ENCODE data around the gene MBNL1.
"Not testable (repeated sequence)": the region's sequence is repeated elsewhere in the genome, so short reads cannot be mapped to it uniquely, and the experiment has no call there.

Gene MBNL1

GRCh38 chr3:152328841-152329240, 60.1 kb downstream of the MBNL1 start:
- DNase-seq, result peak; percentile 55
- in situ Hi-C loops (cut with HindIII; ENCODE audit: low pct_ligation_motif_present, low pct_unique_long_range_greater_than_20kb, low sequenced_read_pairs), result no loop called here

GRCh38 chr3:152330559-152330958, 61.8 kb downstream of the MBNL1 start:
- no peak for DNase-seq
- in situ Hi-C loops (cut with HindIII; ENCODE audit: low pct_ligation_motif_present, low pct_unique_long_range_greater_than_20kb, low sequenced_read_pairs), result no loop called here

GRCh38 chr3:152331018-152331541, 62.4 kb downstream of the MBNL1 start:
- in situ Hi-C loops (cut with HindIII; ENCODE audit: low pct_ligation_motif_present, low pct_unique_long_range_greater_than_20kb, low sequenced_read_pairs), result no loop called here
- peak; percentile 19 for DNase-seq

- in situ Hi-C loops (cut with HindIII; ENCODE audit: low pct_ligation_motif_present, low pct_unique_long_range_greater_than_20kb, low sequenced_read_pairs), result no loop called here
- no peak for DNase-seq
These were observed 63.3 kb downstream of the MBNL1 start for GRCh38 chr3:152331998-152332397.

- no peak for DNase-seq
- in situ Hi-C loops (cut with HindIII; ENCODE audit: low pct_ligation_motif_present, low pct_unique_long_range_greater_than_20kb, low sequenced_read_pairs), result no loop called here
These were observed 65.2 kb downstream of the MBNL1 start for GRCh38 chr3:152333928-152334327.

GRCh38 chr3:152334761-152335160, 66.0 kb downstream of the MBNL1 start:
- no peak for DNase-seq
- in situ Hi-C loops (cut with HindIII; ENCODE audit: low pct_ligation_motif_present, low pct_unique_long_range_greater_than_20kb, low sequenced_read_pairs), result no loop called here

- no peak for DNase-seq
- in situ Hi-C loops (cut with HindIII; ENCODE audit: low pct_ligation_motif_present, low pct_unique_long_range_greater_than_20kb, low sequenced_read_pairs), result no loop called here
These were observed 66.5 kb downstream of the MBNL1 start for GRCh38 chr3:152335273-152335672.

GRCh38 chr3:152337337-152337736, 68.6 kb downstream of the MBNL1 start:
- DNase-seq; in situ Hi-C loops (cut with HindIII; ENCODE audit: low pct_ligation_motif_present, low pct_unique_long_range_greater_than_20kb, low sequenced_read_pairs): not testable (repeated sequence)

GRCh38 chr3:152338159-152338720, 69.5 kb downstream of the MBNL1 start:
- in situ Hi-C loops (cut with HindIII; ENCODE audit: low pct_ligation_motif_present, low pct_unique_long_range_greater_than_20kb, low sequenced_read_pairs), result no loop called here
- DNase-seq, result no peak

GRCh38 chr3:152339881-152340505, 71.3 kb downstream of the MBNL1 start:
- no peak for DNase-seq
- in situ Hi-C loops (cut with HindIII; ENCODE audit: low pct_ligation_motif_present, low pct_unique_long_range_greater_than_20kb, low sequenced_read_pairs), result no loop called here

- DNase-seq, result no peak
- in situ Hi-C loops (cut with HindIII; ENCODE audit: low pct_ligation_motif_present, low pct_unique_long_range_greater_than_20kb, low sequenced_read_pairs), result no loop called here
These were observed 76.5 kb downstream of the MBNL1 start for GRCh38 chr3:152345233-152345632.

GRCh38 chr3:152346058-152346457, 77.3 kb downstream of the MBNL1 start:
- in situ Hi-C loops (cut with HindIII; ENCODE audit: low pct_ligation_motif_present, low pct_unique_long_range_greater_than_20kb, low sequenced_read_pairs), result no loop called here
- no peak for DNase-seq

- in situ Hi-C loops (cut with HindIII; ENCODE audit: low pct_ligation_motif_present, low pct_unique_long_range_greater_than_20kb, low sequenced_read_pairs), result no loop called here
- DNase-seq, result no peak
These were observed 78.0 kb downstream of the MBNL1 start for GRCh38 chr3:152346740-152347139.

- DNase-seq, result no peak
- in situ Hi-C loops (cut with HindIII; ENCODE audit: low pct_ligation_motif_present, low pct_unique_long_range_greater_than_20kb, low sequenced_read_pairs), result no loop called here
These were observed 79.9 kb downstream of the MBNL1 start for GRCh38 chr3:152348436-152349177.

GRCh38 chr3:152349392-152349791, 80.7 kb downstream of the MBNL1 start:
- in situ Hi-C loops (cut with HindIII; ENCODE audit: low pct_ligation_motif_present, low pct_unique_long_range_greater_than_20kb, low sequenced_read_pairs), result no loop called here
- no peak for DNase-seq

- in situ Hi-C loops (cut with HindIII; ENCODE audit: low pct_ligation_motif_present, low pct_unique_long_range_greater_than_20kb, low sequenced_read_pairs), result no loop called here
- no peak for DNase-seq
These were observed 81.4 kb downstream of the MBNL1 start for GRCh38 chr3:152350139-152350538.

- DNase-seq, result no peak
- in situ Hi-C loops (cut with HindIII; ENCODE audit: low pct_ligation_motif_present, low pct_unique_long_range_greater_than_20kb, low sequenced_read_pairs), result no loop called here
These were observed 82.0 kb downstream of the MBNL1 start for GRCh38 chr3:152350776-152351175.

GRCh38 chr3:152352554-152352953, 83.8 kb downstream of the MBNL1 start:
- in situ Hi-C loops (cut with HindIII; ENCODE audit: low pct_ligation_motif_present, low pct_unique_long_range_greater_than_20kb, low sequenced_read_pairs), result no loop called here
- no peak for DNase-seq

GRCh38 chr3:152353578-152353977, 84.8 kb downstream of the MBNL1 start:
- in situ Hi-C loops (cut with HindIII; ENCODE audit: low pct_ligation_motif_present, low pct_unique_long_range_greater_than_20kb, low sequenced_read_pairs), result no loop called here
- DNase-seq, result no peak

Data from ACHN (cell line).